Activated CD4-positive, CD25-positive, alpha-beta regulatory T cell treated with anti-CD3 and anti-CD28 coated beads, Interleukin-2, amount 50 U/mL, for 24 hours (primary cell): ENCODE data around the gene COPS2.

Experiments used
- ATAC-seq, 2 donors: fragments of 150-1000 bp; cut with Tn5 transposase; one replicate each; pipeline ENCODE4 v1.10.0; 2021; ENCODE audit warnings: mild to moderate bottlenecking in 1 of 2, moderate library complexity in 1 of 2

COPS2 gene

DNA sequence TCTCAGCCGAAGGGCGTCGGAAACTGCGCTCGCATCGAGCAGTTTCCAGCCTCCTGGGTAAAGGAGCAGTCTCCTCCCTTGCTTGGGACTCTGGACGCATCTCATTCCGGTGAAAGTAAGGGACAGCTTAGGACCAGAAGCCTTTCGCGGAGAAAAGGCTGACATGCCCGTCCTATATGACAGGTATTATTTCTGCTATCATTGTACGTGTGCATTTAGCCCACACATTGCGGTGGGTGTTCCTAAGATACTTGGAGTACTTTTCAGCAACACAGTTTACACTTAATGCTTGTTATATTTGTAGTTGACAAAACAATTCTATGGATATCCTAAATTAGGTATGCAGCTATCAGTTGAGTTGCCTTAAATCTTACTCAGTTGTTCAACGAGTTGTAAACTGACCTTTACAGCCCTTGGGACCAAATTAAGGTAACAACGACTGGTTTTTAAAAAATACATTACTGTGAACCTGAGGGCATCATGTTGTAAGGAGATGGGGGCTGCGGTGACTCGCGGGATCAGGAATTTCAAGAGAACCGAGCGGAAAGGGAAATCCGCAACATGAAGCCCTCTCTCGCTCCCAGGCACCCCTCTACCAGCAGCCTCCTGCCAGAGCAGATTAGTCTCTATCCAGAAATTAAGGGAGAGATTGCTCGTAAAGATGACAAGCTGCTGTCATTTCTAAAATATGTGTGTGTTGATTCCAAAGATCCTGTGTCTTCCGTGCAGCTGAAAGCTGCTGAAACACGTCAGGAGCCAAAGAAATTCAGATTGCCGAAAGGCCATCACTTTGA is 632 bp upstream of the COPS2 start:
- ATAC-seq, result peak in 1 of 2 donors; percentile 18

DNA sequence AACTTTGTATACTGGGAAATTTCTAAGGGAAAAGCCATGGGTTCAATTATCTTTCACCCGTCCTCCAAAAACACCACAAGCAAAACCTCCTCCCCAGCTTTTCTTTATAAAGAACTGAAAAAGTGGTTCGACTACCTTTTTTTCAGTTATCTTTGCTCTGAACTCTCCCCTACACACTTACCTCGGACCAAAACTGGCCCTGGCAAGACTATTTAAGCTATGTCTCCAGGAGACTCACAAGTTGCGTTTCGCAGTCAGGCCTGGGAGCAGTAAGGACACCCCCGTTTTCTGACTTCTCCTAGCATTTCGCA is 645 bp downstream of the COPS2 start:
- ATAC-seq, result no peak

DNA sequence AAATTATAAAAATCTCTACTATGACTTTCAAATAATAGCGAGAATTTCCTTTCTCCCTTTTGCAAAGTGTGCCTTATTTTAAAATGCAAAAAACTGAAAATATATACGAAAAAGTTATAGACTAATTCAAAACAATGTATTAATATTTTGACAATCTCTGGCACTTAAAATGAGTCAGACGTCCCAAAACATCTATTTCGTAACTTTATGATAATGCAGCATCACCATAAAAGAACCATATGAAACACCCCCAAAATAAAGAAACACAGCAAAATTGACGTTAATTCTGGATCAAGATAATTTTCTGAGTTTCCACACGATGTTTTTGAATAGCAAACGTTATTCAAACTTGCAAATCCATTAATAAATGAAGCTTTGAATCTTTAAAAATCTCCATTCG is 1.0 kb downstream of the COPS2 start:
- no peak for ATAC-seq

DNA sequence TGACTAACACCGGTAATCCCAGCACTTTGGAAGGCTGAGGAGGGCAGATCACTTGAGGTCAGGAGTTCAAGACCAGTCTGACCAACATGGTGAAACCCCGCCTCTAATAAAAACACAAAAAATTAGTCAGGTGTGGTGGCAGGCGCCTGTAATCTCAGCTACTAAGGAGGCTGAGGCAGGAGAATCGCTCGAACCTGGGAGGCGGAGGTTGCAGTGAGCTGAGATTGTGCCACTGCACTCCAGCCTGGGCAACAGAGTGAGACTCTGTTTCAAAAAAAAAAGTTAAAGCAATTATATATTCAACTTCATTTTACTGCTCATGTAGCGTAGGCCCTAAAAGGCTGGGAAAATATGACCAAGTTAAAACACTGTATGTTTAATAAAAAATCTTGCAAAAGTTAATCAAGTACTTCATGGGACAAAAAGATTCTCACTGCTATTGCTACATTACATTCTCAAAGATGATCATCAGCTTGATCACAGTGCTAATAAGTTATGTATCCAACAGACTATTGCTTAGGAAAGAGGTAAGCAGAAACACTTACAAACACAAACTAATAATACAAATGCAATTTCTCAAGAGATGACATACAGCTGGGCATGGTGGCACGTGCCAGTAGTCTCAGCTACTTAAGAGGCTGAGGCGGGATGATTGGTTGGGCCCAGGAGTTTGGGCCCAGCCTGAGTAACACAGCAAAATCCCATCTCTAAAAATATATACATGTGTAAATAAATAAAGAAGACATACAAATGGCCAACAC is 2.7 kb downstream of the COPS2 start:
- ATAC-seq, result no peak

DNA sequence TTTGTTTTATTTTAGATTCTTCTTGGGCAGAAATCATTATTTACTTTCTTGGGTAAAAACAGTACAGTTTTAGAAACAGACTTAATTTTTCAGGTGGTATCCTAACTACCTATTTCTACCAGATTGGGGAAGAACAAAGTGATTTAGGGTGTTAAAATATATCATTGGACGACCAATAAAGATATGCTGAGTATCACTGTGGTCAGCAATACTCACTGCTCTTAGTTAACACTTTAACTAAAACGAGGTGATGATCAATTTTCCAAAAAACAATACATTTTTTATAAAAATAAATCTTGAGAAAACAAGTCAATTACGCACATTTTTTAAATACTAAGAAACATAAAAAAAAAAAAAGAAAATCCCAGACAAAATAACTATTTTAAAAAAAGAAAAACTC is 3.6 kb downstream of the COPS2 start:
- ATAC-seq, result no peak

DNA sequence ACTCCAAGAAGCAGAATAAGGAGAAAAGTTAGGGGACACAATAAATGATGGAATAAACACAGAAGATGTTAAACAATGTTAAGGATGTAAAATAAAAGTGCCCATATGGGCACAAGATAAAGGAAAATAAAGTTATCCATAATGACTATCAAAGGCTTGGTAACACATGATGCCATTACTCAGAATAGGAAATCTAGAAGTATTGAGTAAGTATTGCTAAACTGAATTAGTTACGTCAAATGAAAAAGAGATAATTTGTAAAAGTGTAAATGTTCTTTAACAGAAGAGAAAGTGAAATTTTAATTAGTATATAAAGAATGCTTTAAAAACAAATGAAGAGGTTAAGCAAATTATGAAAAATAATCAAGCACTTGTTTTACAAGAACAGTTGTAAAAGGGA is 6.7 kb downstream of the COPS2 start:
- ATAC-seq, result no peak

GRCh38 chr15:49148298-49148697 is 7.1 kb downstream of the COPS2 start:
- no peak for ATAC-seq

DNA sequence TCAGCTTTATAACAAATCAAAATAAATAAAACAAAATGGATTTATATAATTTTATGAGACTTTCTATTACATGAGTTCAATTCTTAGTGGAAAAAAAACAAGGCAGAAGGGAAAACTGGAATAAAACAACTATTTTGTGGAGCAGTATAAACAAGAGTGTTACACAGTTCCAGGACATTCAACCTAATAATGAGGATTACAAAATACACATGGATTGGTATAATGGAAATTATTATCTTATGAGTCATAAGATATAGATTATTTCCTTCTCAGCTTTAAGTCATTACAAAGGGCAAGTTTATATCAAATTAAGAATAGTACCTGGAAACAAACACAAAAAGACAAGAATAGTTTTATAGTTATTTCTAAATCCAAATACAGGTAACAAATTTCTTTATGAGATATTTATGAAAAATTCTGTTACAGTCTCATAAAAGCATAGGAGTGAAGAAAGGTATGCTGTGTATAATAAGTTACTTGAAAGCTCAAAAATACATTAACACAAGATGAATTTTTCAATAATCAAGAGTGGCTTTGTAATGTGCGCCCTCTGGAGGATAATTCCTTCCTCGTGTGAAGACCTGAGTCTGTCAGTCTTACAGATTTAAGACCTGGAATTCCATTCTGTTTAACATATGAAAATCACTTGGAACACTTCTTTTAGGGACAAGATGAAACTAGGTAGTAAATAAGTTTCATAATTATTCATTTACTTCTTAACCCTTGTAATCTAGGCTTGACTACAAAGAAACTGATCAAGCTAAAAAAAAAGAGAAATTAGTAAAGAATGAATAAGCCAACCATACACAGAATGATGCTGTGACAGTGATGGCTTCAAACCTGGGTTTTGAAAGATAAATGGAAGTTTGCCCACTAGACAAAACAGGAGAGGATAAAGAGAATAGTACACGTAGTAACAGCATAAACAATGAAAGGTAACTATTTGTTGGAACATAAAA is 9.5 kb downstream of the COPS2 start:
- no peak for ATAC-seq

- ATAC-seq, result no peak
Measured at GRCh38 chr15:49137861-49138260, 17.5 kb downstream of the COPS2 start.

DNA sequence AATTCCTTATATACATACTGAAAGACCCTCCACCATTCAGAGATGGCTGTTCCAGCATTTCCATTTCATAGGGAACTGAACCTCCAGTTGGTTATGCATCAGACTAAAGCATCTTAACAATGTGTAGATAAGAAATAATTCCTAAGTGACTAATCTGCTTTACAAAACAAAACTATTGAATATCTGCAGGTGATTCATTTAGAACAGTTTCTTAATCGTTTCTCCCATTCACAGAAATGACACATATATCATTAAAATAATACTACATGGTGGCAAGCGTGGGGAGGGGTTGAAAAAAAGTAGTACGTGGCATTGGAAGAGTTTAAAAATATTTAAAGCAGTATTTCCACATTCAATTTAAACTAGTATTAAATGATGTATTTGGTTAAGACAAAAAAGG is 19.5 kb downstream of the COPS2 start:
- no peak for ATAC-seq

DNA sequence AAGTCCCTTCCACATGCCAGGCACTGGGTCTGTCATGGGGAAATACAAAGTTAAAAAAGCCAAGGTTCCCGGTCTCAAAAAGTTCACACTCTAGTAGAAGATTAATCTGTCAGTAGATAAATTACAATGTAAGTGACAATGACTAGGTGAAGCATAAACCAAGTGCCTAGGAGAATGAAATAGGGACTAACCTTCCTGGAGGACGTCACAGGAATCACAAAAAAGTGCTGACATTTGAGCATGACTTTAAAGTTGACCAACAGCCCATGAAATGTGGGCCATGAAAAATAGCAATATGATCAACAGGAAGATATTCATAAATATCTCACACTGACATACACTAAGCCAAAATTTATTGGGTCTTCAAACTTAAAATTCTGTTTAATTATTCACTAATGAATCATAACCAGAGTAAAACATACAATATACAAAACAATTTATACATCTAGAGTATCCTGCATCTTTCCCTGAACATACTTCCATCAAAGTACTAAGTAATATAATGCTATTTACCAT is 20.0 kb downstream of the COPS2 start:
- ATAC-seq, result no peak

GRCh38 chr15:49134683-49135341 is 20.6 kb downstream of the COPS2 start:
- ATAC-seq, result no peak

- no peak for ATAC-seq
Measured at GRCh38 chr15:49131403-49131802, 24.0 kb downstream of the COPS2 start.

GRCh38 chr15:49124371-49124770 is 31.0 kb downstream of the COPS2 start:
- ATAC-seq, result no peak

- ATAC-seq, result no peak
Measured at GRCh38 chr15:49122541-49123062, 32.8 kb downstream of the COPS2 start.

- no peak for ATAC-seq
Measured at GRCh38 chr15:49121901-49122300, 33.5 kb downstream of the COPS2 start.

DNA sequence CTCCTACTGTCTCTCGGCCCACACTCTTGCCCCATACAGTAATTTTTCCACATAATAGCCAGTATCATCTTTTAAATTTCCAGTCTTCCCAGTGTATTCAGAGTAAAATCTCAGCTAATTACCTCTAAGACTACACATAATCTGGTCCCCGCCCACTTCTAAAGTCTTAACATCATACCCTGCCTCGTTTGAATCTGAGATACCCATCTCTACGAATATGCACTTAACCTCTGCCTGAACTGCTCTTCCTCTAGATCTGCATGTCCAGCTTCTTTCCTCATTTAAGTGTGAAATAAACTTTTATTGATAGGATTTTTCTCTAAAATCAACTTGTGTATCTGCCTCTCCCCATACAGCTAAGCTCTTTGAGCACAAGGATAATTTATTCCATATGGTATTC is 34.6 kb downstream of the COPS2 start:
- no peak for ATAC-seq

DNA sequence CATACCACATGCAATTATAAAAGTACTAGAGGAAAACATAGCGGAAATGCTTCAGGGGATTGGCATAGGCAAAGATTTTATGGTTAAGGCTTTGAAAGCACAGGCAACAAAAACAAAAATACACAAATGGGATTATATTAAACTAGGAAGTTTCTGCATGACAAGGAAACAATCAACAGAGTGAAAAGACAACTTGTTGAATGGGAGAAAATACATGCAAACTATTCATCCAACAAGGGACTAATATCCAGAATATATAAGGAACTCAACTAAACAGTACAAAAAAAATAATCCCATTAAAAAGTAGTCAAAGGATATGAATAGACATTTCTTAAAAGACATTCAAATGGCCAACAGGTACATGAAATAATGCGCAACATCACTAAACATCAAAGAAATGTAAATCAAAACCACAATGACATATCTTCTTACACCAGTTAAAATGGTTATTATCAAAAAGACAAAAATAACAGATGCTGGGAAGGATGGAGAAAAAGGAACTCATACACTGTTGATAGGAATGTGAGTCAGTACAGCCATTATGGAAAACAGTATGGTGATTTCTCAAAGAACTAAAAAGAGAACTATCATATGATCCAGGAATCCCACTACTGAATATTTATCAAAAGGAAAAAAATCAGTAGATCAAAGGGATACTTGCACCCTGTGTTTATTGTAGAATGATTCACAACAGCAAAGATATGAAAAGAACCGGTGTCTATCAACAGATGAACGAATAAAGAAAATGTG is 39.1 kb downstream of the COPS2 start:
- ATAC-seq, result no peak

- no peak for ATAC-seq
Measured at GRCh38 chr15:49115062-49115461, 40.3 kb downstream of the COPS2 start.

DNA sequence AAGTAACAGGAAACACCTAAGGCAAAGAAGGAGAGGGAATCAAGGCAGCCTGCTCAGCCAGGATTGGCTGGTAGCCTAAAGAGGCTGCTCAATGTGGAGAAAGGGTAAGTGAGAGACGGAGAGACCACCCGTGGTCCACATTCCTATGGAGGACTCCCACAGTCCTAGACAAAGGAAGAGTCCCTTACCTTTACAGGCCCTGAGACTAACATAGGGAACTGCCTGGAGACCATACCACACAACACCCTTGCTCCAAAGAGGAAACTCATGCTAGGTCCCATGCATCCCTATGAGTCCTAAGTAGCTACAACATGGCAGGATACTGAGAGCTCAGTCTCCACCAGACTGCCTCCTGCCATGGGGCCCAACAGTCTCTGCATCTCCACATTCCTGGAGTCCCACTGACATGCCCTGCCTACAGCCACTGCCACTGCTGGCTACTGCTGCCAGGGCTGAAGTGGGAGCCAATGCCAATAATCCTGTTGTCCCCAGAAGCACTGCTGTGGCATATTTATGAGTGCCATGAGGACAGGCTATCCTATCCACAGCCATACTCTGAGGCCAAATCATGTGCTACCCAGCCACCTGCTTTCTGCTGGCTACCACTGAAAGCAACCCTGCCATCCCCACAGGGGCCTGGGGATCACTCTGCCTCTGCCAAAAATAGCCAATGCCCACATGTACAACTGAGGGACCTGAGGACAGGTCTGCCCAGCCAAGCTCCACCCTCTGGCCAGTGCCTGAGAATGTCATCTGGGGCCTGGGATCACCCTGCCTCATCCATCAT is 45.0 kb downstream of the COPS2 start:
- no peak for ATAC-seq

DNA sequence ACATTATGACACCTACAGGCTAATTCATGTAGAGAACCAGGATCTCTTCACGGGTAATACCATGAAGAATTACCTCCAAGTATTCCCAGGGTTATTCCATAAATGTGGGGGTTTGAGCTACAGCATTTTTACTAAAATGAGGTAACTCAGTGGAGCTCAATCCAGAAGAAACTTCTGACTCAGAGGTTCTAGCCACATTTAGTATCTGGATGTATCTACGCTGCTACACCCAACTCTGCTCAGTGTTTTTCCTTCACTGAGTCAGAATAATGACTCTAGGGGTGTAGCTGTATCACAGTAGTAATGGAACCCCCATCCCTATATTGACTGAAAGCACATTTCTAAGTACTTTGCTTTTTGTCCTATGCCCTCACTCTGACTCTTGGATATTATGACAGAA is 52.4 kb downstream of the COPS2 start:
- no peak for ATAC-seq
